Renal cortex interstitium (tissue), 11 donors: Measurements from ENCODE around the gene AMER1. TPM values are rescaled to one million over a fixed set of nuclear protein-coding genes. Genes with fewer than 3 reads are reported as not detected.

Source experiments
- DNase-seq, 11 donors: peaks; one replicate each; pipeline ENCODE4 v3.0.0-alpha.2; 2013; ENCODE audit warnings: low read depth in 9 of 11, low spot score in 4 of 11; ENCODE audit errors: extremely low read depth in 1 of 11
- polyA plus RNA-seq, 3 donors: library from polyadenylated mRNA; unstranded; fragments of 120-200 nt; gene quantifications; one replicate each; pipeline ENCODE4 v1.2.1, GENCODE V29; 2013; ENCODE audit not compliant: insufficient read length in 3 of 3

Gene AMER1
- polyA plus RNA-seq, 3 donors: 7.7 to 9.0 (median 8.7) TPM

DNA sequence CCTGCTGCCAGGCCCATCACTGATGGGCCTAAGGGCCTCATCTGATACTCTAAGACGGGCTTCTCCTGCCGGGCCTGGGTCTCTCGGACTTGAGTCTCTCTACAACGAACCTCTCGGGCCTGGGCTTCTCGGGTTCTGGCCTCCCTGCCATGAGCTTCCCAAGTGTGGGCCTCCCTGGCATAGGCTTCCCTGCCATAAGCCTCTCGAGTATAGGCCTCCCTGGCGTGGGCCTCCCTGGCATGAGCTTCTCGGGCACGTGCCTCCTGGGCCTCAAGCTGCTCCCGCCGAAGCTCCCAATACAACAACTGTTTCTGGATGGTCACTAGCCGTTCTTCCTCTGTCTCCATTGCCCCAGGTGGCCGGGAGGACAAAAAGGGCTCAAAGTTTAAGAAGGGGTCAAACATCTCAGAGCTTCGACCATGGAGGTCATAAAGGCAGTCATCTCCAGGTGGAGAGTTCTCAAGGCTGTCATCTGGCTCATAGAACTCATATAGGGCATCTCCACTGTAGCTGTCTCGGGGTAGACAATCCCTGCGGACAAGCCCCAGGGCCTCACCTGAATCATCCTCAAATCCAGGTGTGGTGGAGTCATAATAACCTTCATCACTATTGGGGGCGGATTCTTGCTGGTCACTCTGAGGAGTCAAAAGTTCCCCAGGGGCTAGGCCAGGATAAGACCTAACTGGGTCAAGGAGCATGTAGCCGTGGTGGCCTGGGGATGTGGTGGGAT lies 14.1 kb downstream of the AMER1 start:
- DNase-seq: no peak

DNA sequence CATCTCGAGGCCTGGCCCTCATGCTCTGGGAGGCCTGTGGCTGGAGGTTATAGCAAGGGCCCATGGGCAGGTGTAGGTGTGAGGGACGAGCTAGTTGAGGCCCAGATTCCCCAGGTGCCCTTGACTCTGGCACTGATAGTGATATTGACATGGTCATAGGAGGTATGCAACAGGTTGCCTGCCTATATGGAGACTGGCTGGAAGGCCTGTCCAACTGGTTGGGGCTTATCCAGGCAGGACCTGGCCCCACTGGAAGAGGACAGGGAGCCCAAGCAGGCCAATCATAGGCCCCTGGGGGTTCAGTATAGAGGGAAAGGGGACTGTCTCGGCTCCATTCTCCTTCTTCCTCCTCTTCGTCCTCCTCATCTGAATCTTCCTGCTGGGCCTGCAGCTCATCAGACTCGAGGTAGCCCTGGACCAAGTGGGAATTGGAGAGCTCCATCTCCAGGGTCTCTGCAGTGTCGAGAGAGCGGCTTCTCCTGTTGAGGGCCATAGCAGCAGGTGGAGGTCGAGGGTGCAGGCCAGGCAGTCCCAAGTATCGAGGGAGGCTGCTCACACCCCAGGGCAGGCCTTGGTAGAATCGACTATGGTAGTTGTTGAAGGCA lies 15.3 kb downstream of the AMER1 start:
- no peak for DNase-seq

DNA sequence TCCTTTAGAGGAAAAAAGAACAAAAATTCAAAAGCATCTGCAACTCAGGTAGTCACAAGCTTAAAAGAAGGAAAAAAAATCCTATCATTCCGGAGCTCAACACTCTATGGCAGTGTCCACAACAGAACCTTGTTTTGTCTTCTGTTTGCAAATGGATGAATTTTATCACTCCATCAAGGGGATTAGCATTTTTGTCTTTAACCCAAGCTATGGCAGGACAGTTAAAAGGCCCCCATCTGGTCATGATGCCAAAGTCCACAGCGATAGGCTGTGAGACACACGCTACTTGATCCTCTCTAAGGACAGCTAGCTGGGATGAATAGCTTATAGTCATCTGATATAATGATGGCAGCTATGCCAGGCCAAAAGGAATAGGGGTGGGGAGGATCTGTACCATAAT lies 16.6 kb downstream of the AMER1 start:
- no peak for DNase-seq

DNA sequence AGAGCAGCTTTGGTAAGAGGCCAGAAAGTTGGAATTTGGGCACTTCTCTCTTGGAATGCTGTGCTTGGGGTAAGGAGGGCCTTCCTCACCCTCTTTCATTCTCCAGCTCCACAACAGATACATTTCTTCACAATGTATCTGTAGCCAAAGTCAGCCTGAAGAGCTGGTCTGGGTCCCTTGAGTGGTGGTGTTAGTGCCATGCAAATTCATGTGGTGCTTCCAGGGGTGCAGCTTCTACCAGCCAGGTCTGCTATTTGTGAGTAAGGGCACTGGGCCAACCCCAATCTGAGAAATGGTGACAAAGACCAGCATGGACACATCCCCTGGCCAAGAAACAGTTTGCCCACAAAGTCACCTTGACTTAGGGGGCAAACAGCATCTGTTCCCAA lies 17.8 kb downstream of the AMER1 start:
- DNase-seq: no peak

DNA sequence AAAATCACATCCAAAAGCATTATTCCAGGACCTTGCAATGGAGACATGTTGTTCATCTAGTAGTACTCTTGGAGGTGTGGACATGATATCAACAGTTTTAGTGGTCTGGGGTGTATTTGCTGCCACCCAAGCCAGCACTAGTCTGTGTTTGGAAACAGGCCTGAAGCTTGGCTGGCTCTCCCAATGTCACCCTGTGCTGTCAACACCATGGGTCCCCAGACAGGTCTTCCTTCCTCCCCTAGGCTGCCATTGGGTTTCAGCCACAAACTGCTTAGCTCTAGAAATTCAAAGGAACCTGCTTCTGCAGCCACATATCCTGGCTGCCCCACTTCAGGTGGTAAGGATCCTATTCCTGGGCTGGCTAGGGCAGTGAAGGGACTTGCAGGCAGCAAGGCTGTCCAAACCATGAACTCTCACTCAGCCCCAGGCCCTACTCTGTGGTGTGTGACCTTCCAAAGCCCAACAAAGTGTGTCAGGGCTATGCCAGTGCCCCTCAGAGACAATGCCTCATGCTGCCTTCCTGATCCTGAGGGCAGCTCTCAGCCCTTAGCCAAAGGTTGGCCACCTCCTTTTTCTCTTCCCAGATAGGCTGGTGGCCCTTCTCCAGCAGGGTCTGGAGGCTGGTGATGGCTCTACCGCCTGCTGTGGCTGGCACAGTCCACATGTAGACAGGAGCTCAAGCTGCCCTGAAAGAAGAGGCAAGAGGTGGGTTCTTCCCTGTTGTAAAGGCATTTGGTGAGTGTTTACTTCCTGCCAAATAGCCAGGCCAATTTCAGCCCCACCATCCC lies 18.3 kb downstream of the AMER1 start:
- DNase-seq: no peak

DNA sequence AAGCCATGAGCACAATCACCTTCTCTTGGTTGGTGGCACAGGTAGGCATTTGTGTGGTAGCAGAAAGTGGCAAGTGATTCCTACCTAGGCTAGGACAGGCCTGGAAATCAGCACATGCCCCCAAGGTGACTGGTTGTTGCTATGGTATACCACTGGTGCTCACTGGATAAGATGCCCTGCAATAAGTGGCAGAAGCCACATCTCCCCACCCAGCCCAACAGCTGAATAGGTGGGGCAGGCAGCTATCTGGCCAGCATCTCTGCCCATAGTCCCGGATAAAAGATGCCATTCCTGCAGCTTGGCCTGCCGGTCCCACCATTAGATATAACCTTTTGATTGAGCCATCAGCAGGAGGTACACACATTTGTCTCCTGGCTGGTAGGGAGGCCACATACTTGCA lies 21.1 kb downstream of the AMER1 start:
- DNase-seq: no peak

DNA sequence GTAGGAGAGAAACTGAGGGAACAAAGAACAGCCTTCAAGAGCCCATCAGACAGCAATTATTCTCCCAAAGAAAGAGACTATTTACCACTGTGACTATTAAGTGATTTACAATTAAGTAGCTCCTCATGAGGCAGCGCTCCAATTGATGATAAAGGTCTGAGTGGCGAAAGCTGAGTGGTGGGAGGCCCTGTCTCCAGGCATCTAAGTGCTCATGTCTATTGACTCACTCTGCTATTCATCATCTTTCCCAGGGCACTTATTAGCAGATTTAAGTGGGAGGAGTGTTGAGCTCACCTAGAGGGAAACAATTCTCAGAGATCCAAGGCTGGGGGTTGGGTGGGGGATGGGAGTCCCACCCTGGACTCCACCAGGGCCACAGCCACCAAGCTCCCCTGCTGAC lies 23.3 kb downstream of the AMER1 start:
- DNase-seq: no peak

DNA sequence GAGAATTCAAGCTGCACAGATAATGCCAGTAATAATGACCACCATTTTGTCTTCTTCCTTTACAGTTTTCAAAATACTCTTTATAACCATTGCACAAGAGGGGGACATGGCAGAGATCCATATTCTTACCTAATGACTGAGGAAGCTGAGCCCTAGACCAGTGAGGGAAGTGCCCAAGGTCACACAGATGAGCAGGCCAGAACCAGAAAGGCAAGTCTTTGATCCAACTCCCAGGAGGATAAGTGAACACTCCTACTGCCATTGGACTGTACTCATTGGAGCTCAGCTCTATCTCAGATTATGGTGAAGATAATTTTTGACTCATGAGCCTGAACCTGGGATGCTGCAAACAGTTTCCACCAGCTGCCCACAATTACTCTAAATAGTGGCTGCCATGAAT lies 28.6 kb downstream of the AMER1 start:
- no peak for DNase-seq

DNA sequence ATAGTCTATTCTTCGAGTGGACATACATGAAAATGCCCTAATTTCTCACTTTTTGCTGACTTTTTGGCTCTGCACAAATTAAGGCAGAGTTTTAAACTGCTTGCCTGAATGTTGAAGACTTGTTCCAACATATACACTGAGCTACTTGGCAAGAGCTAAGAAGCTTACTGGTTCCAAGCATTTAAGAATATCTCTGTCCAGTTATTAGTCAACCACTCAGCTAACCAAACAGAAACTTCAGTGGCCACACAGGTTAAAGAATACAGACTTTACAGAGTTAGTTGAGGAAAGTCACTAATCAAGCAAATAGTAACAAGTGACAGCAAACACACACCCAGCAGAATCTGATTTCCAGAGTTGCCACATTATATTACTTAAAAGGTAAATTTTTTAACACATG lies 35.5 kb downstream of the AMER1 start:
- DNase-seq: no peak

DNA sequence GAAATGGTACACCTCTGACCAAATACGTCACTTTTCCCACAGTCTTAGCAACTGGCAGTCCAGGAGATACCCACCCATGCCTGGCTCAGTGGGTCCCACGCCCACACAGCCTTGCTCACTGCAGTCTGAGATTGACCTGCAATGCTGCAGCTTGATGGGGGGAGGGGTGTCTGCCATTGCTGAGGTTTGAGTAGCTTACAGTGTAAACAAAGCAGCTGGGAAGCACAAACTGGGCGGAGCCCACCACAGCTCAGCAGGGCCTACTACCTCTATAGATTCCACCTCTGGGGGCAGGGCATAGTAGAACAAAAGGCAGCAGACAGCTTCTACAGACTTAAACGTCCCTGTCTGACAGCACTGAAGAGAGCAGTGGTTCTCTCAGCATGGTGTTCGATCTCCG lies 52.7 kb downstream of the AMER1 start:
- DNase-seq: no peak

DNA sequence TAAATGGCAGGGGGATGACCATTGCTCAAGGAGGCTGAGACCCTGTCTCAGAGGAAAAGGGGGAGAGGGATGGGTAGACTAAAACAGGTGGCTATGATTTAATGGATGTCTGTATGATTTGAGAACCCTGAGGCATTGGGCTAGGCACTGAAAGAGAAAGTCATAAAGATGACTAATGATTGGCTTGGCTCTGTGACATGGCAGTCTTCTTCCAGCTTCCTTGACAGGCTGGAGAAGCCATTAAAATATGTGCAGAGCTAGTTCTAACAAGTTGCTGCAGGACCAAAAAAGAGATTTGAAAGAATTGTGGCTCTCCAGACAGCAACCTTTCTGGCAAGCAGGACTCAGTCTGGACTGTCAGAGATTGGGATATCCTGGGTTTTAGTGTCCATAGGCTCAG lies 53.6 kb downstream of the AMER1 start:
- no peak for DNase-seq

DNA sequence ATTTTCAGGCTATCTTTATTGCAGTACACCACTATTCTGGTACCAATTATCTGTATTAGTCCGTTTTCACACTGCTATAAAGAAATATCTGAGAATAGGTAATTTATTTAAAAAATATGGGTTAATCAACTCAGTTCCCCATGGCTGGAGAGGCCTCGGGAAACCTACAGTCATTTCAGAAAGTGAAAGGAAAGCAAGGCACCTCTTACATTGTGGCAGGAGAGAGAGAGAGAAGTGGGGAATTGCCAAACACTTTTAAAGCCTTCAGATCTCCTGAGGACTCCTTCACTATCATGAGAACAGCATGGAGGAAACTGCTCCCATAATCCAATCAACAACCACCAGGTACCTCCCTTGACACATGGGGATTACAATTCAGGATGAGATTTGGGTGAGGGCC lies 54.7 kb downstream of the AMER1 start:
- DNase-seq: no peak

Other genes starting within 250 kb of the AMER1 start
- gene ASB12, start 24.9 kb upstream of the AMER1 start, polyA plus RNA-seq: under 1 TPM; 0.39 to 0.70 (median 0.48) TPM
- gene MTMR8, start 189.7 kb upstream of the AMER1 start, polyA plus RNA-seq: 1 to 10 TPM; 1.4 to 2.4 (median 2.2) TPM